Endothelial cell of umbilical vein (primary cell): ENCODE data around the gene KIF22.

Source experiments
- EZH2 ChIP-seq: IDR thresholded peaks from 2 replicates; pipeline ENCODE4 v1.6.1; 2012; ENCODE audit warnings: borderline replicate concordance, low read depth, mild to moderate bottlenecking, moderate library complexity, low read length, inconsistent platforms; ENCODE audit not compliant: severe bottlenecking
- GATA2 ChIP-seq: IDR thresholded peaks from 2 replicates; pipeline ENCODE4 v1.7.0; 2011; ENCODE audit warnings: low read depth, mild to moderate bottlenecking, moderate library complexity, mixed read lengths, low read length; ENCODE audit not compliant: insufficient read length, insufficient read depth
- JUN ChIP-seq: IDR thresholded peaks from 2 replicates; pipeline ENCODE4 v1.6.1; 2011; ENCODE audit warnings: borderline replicate concordance, low read depth; ENCODE audit not compliant: insufficient read length, insufficient read depth
- POLR2A ChIP-seq: IDR thresholded peaks from 2 replicates; pipeline ENCODE4 v1.6.1; 2012; ENCODE audit warnings: low read depth, mild to moderate bottlenecking, control low read depth, low read length
- POLR2AphosphoS5 ChIP-seq: IDR thresholded peaks from 2 replicates; pipeline ENCODE4 v1.6.1; 2012; ENCODE audit warnings: low read depth, mild to moderate bottlenecking, control low read depth, low read length, moderate library complexity; ENCODE audit not compliant: insufficient read depth
- TF ChIP-seq, protein P1 (sequence below), 2 donors: IDR thresholded peaks; 1 replicate in 1 of 2; 2 replicates in 1 of 2; pipeline ENCODE4 v1.5.1; 2011; ENCODE audit warnings: low read length in 2 of 2, mild to moderate bottlenecking in 2 of 2, moderate library complexity in 2 of 2, control low read depth in 1 of 2, inconsistent platforms in 1 of 2, low read depth in 1 of 2; ENCODE audit not compliant: insufficient read depth in 1 of 2; ENCODE audit errors: extremely low read depth in 1 of 2
- TF ChIP-seq, protein P2 (sequence below): IDR thresholded peaks from 2 replicates; pipeline ENCODE4 v1.6.1; 2011; ENCODE audit not compliant: insufficient read depth, insufficient read length

DNA sequence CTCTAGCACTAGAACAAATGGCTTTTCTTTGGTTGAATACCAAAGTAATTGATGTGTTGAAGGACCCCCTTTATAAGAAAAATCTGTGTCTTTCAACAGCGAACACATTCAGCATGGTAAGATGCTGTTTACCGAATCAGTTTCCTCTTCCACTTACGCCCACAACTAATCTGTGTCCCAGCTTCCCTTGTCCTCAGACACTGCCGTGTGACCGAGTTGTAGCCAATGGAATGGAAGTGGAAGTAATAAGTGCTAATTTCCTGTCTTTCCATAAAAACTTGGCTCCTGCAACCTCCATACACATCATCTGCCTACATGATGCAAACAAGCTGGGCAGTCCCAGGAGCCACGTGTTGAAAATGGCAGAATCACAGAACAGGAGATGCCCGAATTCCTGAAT, 62.1 kb downstream of the KIF22 start:
- TF ChIP-seq GATA2, result no peak
- TF ChIP-seq, protein P1, sequence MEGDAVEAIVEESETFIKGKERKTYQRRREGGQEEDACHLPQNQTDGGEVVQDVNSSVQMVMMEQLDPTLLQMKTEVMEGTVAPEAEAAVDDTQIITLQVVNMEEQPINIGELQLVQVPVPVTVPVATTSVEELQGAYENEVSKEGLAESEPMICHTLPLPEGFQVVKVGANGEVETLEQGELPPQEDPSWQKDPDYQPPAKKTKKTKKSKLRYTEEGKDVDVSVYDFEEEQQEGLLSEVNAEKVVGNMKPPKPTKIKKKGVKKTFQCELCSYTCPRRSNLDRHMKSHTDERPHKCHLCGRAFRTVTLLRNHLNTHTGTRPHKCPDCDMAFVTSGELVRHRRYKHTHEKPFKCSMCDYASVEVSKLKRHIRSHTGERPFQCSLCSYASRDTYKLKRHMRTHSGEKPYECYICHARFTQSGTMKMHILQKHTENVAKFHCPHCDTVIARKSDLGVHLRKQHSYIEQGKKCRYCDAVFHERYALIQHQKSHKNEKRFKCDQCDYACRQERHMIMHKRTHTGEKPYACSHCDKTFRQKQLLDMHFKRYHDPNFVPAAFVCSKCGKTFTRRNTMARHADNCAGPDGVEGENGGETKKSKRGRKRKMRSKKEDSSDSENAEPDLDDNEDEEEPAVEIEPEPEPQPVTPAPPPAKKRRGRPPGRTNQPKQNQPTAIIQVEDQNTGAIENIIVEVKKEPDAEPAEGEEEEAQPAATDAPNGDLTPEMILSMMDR (IDR thresholded peaks at IDR 0.05; ENCODE audit: extremely low read depth in 1 of 2, insufficient read depth in 1 of 2, low read depth in 1 of 2, low read length in 2 of 2), result no peak
- TF ChIP-seq POLR2AphosphoS5, result no peak
- no peak for TF ChIP-seq JUN
- TF ChIP-seq, protein P2, sequence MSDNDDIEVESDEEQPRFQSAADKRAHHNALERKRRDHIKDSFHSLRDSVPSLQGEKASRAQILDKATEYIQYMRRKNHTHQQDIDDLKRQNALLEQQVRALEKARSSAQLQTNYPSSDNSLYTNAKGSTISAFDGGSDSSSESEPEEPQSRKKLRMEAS, result peak; percentile 71
- TF ChIP-seq POLR2A, result no peak
- no peak for TF ChIP-seq EZH2
